ENCODE measurements around the gene KAT6B. TPM values are rescaled to one million over a fixed set of nuclear protein-coding genes. Genes with fewer than 3 reads are reported as not detected.

Gene KAT6B
- total RNA-seq, 1 donor from 2014 or later = 59.2 TPM

GRCh38 chr10:74987339-74988053 is 161.1 kb downstream of the KAT6B start:
- peak in 1 of 2 donors; percentile 38 for TF ChIP-seq POLR2AphosphoS5 (IDR thresholded peaks at IDR 0.05; ENCODE audit: insufficient read depth in 1 of 2, low read depth in 1 of 2)
- no peak for TF ChIP-seq CTCF (IDR thresholded peaks at IDR 0.05)
- no peak for TF ChIP-seq POLR2A (IDR thresholded peaks at IDR 0.05)
- DNase-seq (ENCODE audit: extremely low spot score in 2 of 2) = no peak
- H3K4me3 ChIP-seq = no peak overlapping the region
- peaks cover 0 to 9% of the 10 kb centered on the region in 2 donors for H3K36me3 ChIP-seq
- intact Hi-C loops (cut with DNase I) = no loop called here
- H3K9me3 ChIP-seq = no peaks in the 10 kb centered on the region
- H3K4me1 ChIP-seq = peaks cover 29% of the 10 kb centered on the region
- peak overlapping the region; percentile 30 for H3K27ac ChIP-seq
- no peaks in the 10 kb centered on the region for H3K27me3 ChIP-seq

- no peak for DNase-seq (ENCODE audit: extremely low spot score in 2 of 2)
- H3K4me1 ChIP-seq = peaks cover 29% of the 10 kb centered on the region
- peak overlapping the region; percentile 30 for H3K27ac ChIP-seq
- TF ChIP-seq POLR2AphosphoS5 (IDR thresholded peaks at IDR 0.05; ENCODE audit: insufficient read depth in 1 of 2, low read depth in 1 of 2) (no peak), CTCF (IDR thresholded peaks at IDR 0.05) (no peak), POLR2A (IDR thresholded peaks at IDR 0.05) (no peak)
- H3K9me3 ChIP-seq = no peaks in the 10 kb centered on the region
- H3K36me3 ChIP-seq = peaks cover 0 to 12% of the 10 kb centered on the region in 2 donors
- intact Hi-C loops (cut with DNase I) = no loop called here
- no peaks in the 10 kb centered on the region for H3K27me3 ChIP-seq
- H3K4me3 ChIP-seq = no peak overlapping the region
These were observed 161.8 kb downstream of the KAT6B start for GRCh38 chr10:74988054-74988775.

- TF ChIP-seq POLR2AphosphoS5 (IDR thresholded peaks at IDR 0.05; ENCODE audit: insufficient read depth in 1 of 2, low read depth in 1 of 2) = no peak
- no peak for TF ChIP-seq POLR2A (IDR thresholded peaks at IDR 0.05)
- no peak for TF ChIP-seq CTCF (IDR thresholded peaks at IDR 0.05)
- Histone ChIP-seq H3K4me1 (peaks cover 29% of the 10 kb centered on the region), H3K4me3 (no peak overlapping the region), H3K36me3 (peaks cover 0 to 12% of the 10 kb centered on the region in 2 donors), H3K9me3 (no peaks in the 10 kb centered on the region), H3K27me3 (no peaks in the 10 kb centered on the region), H3K27ac (no peak overlapping the region)
- DNase-seq (ENCODE audit: extremely low spot score in 2 of 2) = no peak
- intact Hi-C loops (cut with DNase I) = no loop called here
These were observed 162.6 kb downstream of the KAT6B start for GRCh38 chr10:74988832-74989561.

- Histone ChIP-seq H3K27ac (no peak overlapping the region), H3K9me3 (no peaks in the 10 kb centered on the region), H3K27me3 (no peaks in the 10 kb centered on the region), H3K4me3 (no peak overlapping the region), H3K36me3 (peaks cover 0 to 15% of the 10 kb centered on the region in 2 donors), H3K4me1 (peaks cover 29% of the 10 kb centered on the region)
- TF ChIP-seq POLR2A (IDR thresholded peaks at IDR 0.05) (no peak), POLR2AphosphoS5 (IDR thresholded peaks at IDR 0.05; ENCODE audit: insufficient read depth in 1 of 2, low read depth in 1 of 2) (no peak), CTCF (IDR thresholded peaks at IDR 0.05) (no peak)
- intact Hi-C loops (cut with DNase I) = no loop called here
- no peak for DNase-seq (ENCODE audit: extremely low spot score in 2 of 2)
These were observed 165.0 kb downstream of the KAT6B start for GRCh38 chr10:74991435-74991834.

Measured in vagina (tissue), 2 donors.